CD4-positive, alpha-beta T cell (primary cell): ENCODE results near the gene NOS3. TPM values are rescaled to one million over a fixed set of nuclear protein-coding genes. Genes with fewer than 3 reads are reported as not detected.

Experiments used
- ATAC-seq: fragments of 200-7000 bp; cut with Tn5 transposase; one replicate; pipeline ENCODE4 v1.10.0; 2022; ENCODE audit warnings: mild to moderate bottlenecking; ENCODE audit not compliant: poor library complexity
- CTCF ChIA-PET: fragments of 350-600 bp; sonication (Branson Sonifier 250); formaldehyde crosslinking; loops from one replicate; lab custom pipeline; 2021; ENCODE audit warnings: antibody characterized with exemption, inconsistent platforms; lab: Charles Lee
- POLR2A ChIA-PET: fragments of 350-600 bp; sonication (Branson Sonifier 250); formaldehyde crosslinking; loops from one replicate; lab custom pipeline; 2021; ENCODE audit warnings: antibody characterized with exemption, inconsistent platforms; lab: Charles Lee
- DNase-seq, 14 experiments: peaks; one replicate each; pipeline ENCODE4 v3.0.0-alpha.2; 2013 to 2020; ENCODE audit warnings: mixed read lengths in 2 of 14
- H3K27ac ChIP-seq, 2 donors: one replicate each; pipeline versions ENCODE4 v1.5.1 to v1.7.0; 2013; ENCODE audit warnings: low read length in 2 of 2, low read depth in 1 of 2, mild to moderate bottlenecking in 1 of 2
- H3K27me3 ChIP-seq, 2 experiments: 1 replicate in 1 of 2; 2 replicates in 1 of 2; pipeline versions ENCODE4 v1.6.1 to v1.7.0; 2013; ENCODE audit warnings: low read length in 2 of 2, control low read depth in 1 of 2, mild to moderate bottlenecking in 1 of 2, moderate library complexity in 1 of 2; ENCODE audit not compliant: insufficient read depth in 2 of 2, control insufficient read depth in 1 of 2
- H3K36me3 ChIP-seq: one replicate; pipeline ENCODE4 v1.6.1; 2013; ENCODE audit warnings: low read length, control low read depth; ENCODE audit not compliant: insufficient read depth
- H3K4me1 ChIP-seq: one replicate; pipeline ENCODE4 v1.6.1; 2013; ENCODE audit warnings: low read length, control low read depth; ENCODE audit not compliant: insufficient read depth
- H3K4me3 ChIP-seq: one replicate; pipeline ENCODE4 v1.5.1; 2013; ENCODE audit warnings: mild to moderate bottlenecking, low read length, moderate library complexity
- H3K9me3 ChIP-seq, 2 experiments: 1 replicate in 1 of 2; 2 replicates in 1 of 2; pipeline versions ENCODE4 v1.6.1 to v1.7.0; 2013; ENCODE audit warnings: low read length in 2 of 2, mild to moderate bottlenecking in 2 of 2, control low read depth in 1 of 2, moderate library complexity in 1 of 2; ENCODE audit not compliant: control insufficient read depth in 1 of 2, insufficient read depth in 1 of 2
- H3K27ac Mint-ChIP-seq: one replicate; pipeline ENCODE4 v1.8.0; 2020; ENCODE audit warnings: mixed read lengths
- H3K27me3 Mint-ChIP-seq: one replicate; pipeline ENCODE4 v1.8.0; 2021; ENCODE audit warnings: mixed read lengths
- H3K36me3 Mint-ChIP-seq: one replicate; pipeline ENCODE4 v1.8.0; 2021; ENCODE audit warnings: low read depth, mixed read lengths
- H3K4me1 Mint-ChIP-seq: one replicate; pipeline ENCODE4 v1.8.0; 2021; ENCODE audit warnings: low read depth, mixed read lengths
- H3K4me3 Mint-ChIP-seq: one replicate; pipeline ENCODE4 v1.8.0; 2020; ENCODE audit warnings: mild to moderate bottlenecking, mixed read lengths
- H3K9me3 Mint-ChIP-seq: one replicate; pipeline ENCODE4 v1.8.0; 2020; ENCODE audit warnings: mixed read lengths
- intact Hi-C, 2 experiments: fragments of 100-400 bp; cut with DNase I in 1 of 2; cut with micrococcal nuclease in 1 of 2; formaldehyde crosslinking; loops; one replicate each; pipeline versions ENCODE4 v1.15.1 to v1.9.0; 2023 to 2025; cut with DNase I, micrococcal nuclease
- total RNA-seq, 174 experiments: library from RNA in 2 of 174; stranded (reverse) in 2 of 174; gene quantifications; one replicate each; pipeline ENCODE4 v1.2.3 and lab custom pipeline; 2021 to 2026
- TF ChIP-seq, protein P1 (sequence below): fragments of 200-600 bp; IDR thresholded peaks from one replicate; pipeline ENCODE4 v1.8.0; 2022; ENCODE audit warnings: antibody characterized with exemption, mild to moderate bottlenecking

Gene NOS3
- total RNA-seq, 2 experiments from 2014 or later, result 3.9 to 7.1 TPM

DNA sequence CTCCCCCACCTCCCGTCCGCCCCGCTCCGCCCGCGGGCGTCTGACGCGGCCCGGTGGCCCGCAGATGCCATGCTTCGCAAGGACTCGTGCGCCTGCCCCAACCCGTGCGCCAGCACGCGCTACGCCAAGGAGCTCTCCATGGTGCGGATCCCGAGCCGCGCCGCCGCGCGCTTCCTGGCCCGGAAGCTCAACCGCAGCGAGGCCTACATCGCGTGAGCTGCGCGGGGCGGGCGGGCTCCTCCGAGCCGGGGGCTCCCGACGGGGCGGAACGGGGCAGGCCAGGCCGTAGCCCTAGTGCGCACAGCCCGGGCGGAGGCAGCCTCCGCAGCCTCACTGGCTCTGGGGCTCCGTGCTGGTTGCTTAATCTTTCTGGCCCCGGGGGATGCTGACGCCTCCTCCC, 60.3 kb downstream of the NOS3 start:
- peaks cover 12% of the 10 kb centered on the region for H3K4me1 Mint-ChIP-seq
- no peaks in the 10 kb centered on the region for H3K9me3 Mint-ChIP-seq
- no peak overlapping the region for H3K4me3 Mint-ChIP-seq
- ChIA-PET POLR2A (interaction anchor here (0.6 to 1.3 kb wide), 5 partner anchors 9 to 32 kb away, joined by 3 to 5 read pairs (median 4); partner anchors contain the start of genes ABCB8, FASTK and SLC4A2), CTCF (interaction anchor here (0.6 to 1.6 kb wide), 4 partner anchors 19 to 44 kb away, joined by 3 to 4 read pairs (median 4); partner anchors contain the start of gene ABCB8)
- intact Hi-C loops, result loop anchor here in 1 of 2 experiments (10.0 kb wide), 1 partner anchor 1336 kb away; a partner anchor contains a TSS
- DNase-seq (peak; percentile 23 to 87 (median 51)), ATAC-seq (peak; percentile 95)
- H3K27ac ChIP-seq, result no peak overlapping the region
- no peaks in the 10 kb centered on the region for H3K36me3 Mint-ChIP-seq
- no peaks in the 10 kb centered on the region for H3K27me3 ChIP-seq
- H3K4me3 ChIP-seq, result no peak overlapping the region
- no peaks in the 10 kb centered on the region for H3K9me3 ChIP-seq
- no peaks in the 10 kb centered on the region for H3K27me3 Mint-ChIP-seq
- no peak overlapping the region for H3K27ac Mint-ChIP-seq
- H3K36me3 ChIP-seq, result no peaks in the 10 kb centered on the region
- TF ChIP-seq, protein P1, sequence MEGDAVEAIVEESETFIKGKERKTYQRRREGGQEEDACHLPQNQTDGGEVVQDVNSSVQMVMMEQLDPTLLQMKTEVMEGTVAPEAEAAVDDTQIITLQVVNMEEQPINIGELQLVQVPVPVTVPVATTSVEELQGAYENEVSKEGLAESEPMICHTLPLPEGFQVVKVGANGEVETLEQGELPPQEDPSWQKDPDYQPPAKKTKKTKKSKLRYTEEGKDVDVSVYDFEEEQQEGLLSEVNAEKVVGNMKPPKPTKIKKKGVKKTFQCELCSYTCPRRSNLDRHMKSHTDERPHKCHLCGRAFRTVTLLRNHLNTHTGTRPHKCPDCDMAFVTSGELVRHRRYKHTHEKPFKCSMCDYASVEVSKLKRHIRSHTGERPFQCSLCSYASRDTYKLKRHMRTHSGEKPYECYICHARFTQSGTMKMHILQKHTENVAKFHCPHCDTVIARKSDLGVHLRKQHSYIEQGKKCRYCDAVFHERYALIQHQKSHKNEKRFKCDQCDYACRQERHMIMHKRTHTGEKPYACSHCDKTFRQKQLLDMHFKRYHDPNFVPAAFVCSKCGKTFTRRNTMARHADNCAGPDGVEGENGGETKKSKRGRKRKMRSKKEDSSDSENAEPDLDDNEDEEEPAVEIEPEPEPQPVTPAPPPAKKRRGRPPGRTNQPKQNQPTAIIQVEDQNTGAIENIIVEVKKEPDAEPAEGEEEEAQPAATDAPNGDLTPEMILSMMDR, result no peak
- H3K4me1 ChIP-seq, result peaks cover 23% of the 10 kb centered on the region

DNA sequence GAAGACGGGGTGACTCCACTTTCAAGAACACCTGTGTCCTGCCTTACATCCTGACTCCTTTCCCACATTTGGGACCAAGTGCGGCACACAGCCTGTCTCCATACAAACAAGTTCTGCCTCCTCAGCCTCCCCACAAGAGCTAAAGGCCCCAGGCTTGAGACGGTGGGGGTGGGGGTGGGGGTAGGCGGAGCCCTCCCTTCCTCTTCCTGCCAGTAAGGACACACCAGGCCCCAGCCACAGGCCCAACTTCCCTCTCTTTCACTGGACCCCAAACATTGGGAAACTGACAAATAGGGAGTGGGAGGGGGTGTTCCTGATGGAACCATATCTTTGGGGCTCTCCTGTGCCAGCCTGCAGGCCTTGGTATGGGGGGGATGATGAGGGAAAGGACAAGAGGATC, 62.3 kb downstream of the NOS3 start:
- Histone ChIP-seq H3K27me3 (no peaks in the 10 kb centered on the region), H3K27ac (no peak overlapping the region), H3K4me3 (no peak overlapping the region), H3K4me1 (peaks cover 38% of the 10 kb centered on the region), H3K36me3 (no peaks in the 10 kb centered on the region), H3K9me3 (no peaks in the 10 kb centered on the region)
- ChIA-PET CTCF (no interaction called here), POLR2A (interaction anchor here (1.1 kb wide), 1 partner anchor 25 kb away, joined by 3 read pairs; the partner anchor contains the start of gene ABCB8)
- H3K4me3 Mint-ChIP-seq, result no peak overlapping the region
- TF ChIP-seq, protein P1, result no peak
- no peaks in the 10 kb centered on the region for H3K36me3 Mint-ChIP-seq
- peaks cover 24% of the 10 kb centered on the region for H3K4me1 Mint-ChIP-seq
- DNase-seq (no peak), ATAC-seq (no peak)
- no peak overlapping the region for H3K27ac Mint-ChIP-seq
- H3K27me3 Mint-ChIP-seq, result no peaks in the 10 kb centered on the region
- no peaks in the 10 kb centered on the region for H3K9me3 Mint-ChIP-seq
- intact Hi-C loops, result loop anchor here in 1 of 2 experiments (10.0 kb wide), 1 partner anchor 1338 kb away; a partner anchor contains a TSS

DNA sequence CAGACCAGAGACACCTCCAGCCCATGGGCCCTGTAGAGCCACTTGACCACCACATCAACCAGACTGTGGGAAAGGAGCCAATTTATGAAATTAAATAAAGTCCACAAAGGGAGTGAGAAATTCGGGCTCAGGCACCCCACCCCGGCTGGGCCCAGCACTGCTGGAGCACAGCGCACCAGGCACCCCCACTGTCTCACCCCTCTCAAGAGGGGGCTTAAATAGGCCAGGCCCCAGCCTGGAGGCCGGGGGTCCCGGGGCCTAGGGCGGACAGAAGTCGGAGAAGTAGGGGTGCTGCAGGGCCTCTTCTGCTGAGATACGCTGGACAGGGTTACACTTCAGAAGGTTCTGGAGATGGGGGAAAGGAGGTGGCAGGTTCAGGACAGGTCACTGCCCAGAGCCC, 62.9 kb downstream of the NOS3 start:
- H3K36me3 ChIP-seq, result no peaks in the 10 kb centered on the region
- CTCF ChIA-PET, result interaction anchor here (1.2 kb wide), 1 partner anchor 26 kb away, joined by 3 read pairs; the partner anchor contains the start of gene ABCB8
- H3K9me3 ChIP-seq, result no peaks in the 10 kb centered on the region
- H3K4me3 Mint-ChIP-seq, result no peak overlapping the region
- peaks cover 3% of the 10 kb centered on the region for H3K36me3 Mint-ChIP-seq
- no peak overlapping the region for H3K27ac Mint-ChIP-seq
- ATAC-seq (no peak), DNase-seq (no peak)
- H3K4me1 ChIP-seq, result peaks cover 44% of the 10 kb centered on the region
- TF ChIP-seq, protein P1, result no peak
- H3K9me3 Mint-ChIP-seq, result no peaks in the 10 kb centered on the region
- H3K27me3 Mint-ChIP-seq, result no peaks in the 10 kb centered on the region
- POLR2A ChIA-PET, result no interaction called here
- H3K4me1 Mint-ChIP-seq, result peaks cover 31% of the 10 kb centered on the region
- intact Hi-C loops, result loop anchor here in 1 of 2 experiments (10.0 kb wide), 1 partner anchor 1339 kb away; a partner anchor contains a TSS
- H3K27ac ChIP-seq, result no peak overlapping the region
- H3K27me3 ChIP-seq, result no peaks in the 10 kb centered on the region
- no peak overlapping the region for H3K4me3 ChIP-seq
